ENCODE results near the gene CHD3. TPM values are rescaled to one million over a fixed set of nuclear protein-coding genes. Genes with fewer than 3 reads are reported as not detected.

Gene CHD3
- polyA plus RNA-seq, 1 of the 3 experiments (the other 2 are of a cell fraction): 56.2 TPM

GRCh38 chr17:7916385-7916682, 27.7 kb downstream of the CHD3 start:
- no peaks in the 10 kb centered on the region for H3K9me2 ChIP-seq
- peaks cover 14 to 18% of the 10 kb centered on the region in 2 experiments; a peak in 2 of 4 replicates for H3K4me1 ChIP-seq (ENCODE audit: control insufficient read depth in 1 of 2, insufficient read depth in 2 of 2, low read depth in 1 of 2, low read length in 1 of 2)
- no peaks in the 10 kb centered on the region for H3K79me2 ChIP-seq (ENCODE audit: insufficient read depth)
- WGBS (ENCODE audit: low lambda C conversion rate): 84% methylated on average over 13 of the region's 15 CpGs
- CTCF ChIA-PET: interaction anchor here (0.8 to 5.7 kb wide), 15 partner anchors 13 to 154 kb away, joined by 3 to 65 read pairs (median 5); partner anchors contain the start of genes ALOX15B, CNTROB, KCNAB3 and TRAPPC1
- H3K27ac ChIP-seq (ENCODE audit: low read depth in 2 of 2, low read length in 1 of 2): peak overlapping the region; percentile 39 to 90; a peak in 3 of 4 replicates
- no peaks in the 10 kb centered on the region for H4K20me1 ChIP-seq (ENCODE audit: insufficient read depth)
- DNase-seq: no peak
- no peaks in the 10 kb centered on the region for H3K27me3 ChIP-seq (ENCODE audit: insufficient read depth)
- H3K9ac ChIP-seq: peak overlapping the region; percentile 57; the same call in 1 of the 2 replicates
- H3K9me3 ChIP-seq: no peaks in the 10 kb centered on the region
- peak overlapping the region; percentile 55 to 57; a peak in 3 of 4 replicates for H3K4me3 ChIP-seq (ENCODE audit: low read depth in 2 of 2, low read length in 1 of 2)
- peak overlapping the region; percentile 76 for H3K4me2 ChIP-seq
- TF ChIP-seq CTCF (IDR thresholded peaks at IDR 0.05): no peak
- TF ChIP-seq FOXM1 (IDR thresholded peaks at IDR 0.05; ENCODE audit: low read depth): no peak
- no peak for TF ChIP-seq EZH2phosphoT487 (IDR thresholded peaks at IDR 0.05; ENCODE audit: borderline replicate concordance, low read depth)
- TF ChIP-seq, protein P1, sequence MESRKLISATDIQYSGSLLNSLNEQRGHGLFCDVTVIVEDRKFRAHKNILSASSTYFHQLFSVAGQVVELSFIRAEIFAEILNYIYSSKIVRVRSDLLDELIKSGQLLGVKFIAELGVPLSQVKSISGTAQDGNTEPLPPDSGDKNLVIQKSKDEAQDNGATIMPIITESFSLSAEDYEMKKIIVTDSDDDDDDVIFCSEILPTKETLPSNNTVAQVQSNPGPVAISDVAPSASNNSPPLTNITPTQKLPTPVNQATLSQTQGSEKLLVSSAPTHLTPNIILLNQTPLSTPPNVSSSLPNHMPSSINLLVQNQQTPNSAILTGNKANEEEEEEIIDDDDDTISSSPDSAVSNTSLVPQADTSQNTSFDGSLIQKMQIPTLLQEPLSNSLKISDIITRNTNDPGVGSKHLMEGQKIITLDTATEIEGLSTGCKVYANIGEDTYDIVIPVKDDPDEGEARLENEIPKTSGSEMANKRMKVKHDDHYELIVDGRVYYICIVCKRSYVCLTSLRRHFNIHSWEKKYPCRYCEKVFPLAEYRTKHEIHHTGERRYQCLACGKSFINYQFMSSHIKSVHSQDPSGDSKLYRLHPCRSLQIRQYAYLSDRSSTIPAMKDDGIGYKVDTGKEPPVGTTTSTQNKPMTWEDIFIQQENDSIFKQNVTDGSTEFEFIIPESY (IDR thresholded peaks at IDR 0.05; ENCODE audit: borderline replicate concordance, low read depth): no peak
- no peak for TF ChIP-seq IRF3 (IDR thresholded peaks at IDR 0.05; ENCODE audit: low read depth, low read length)
- TF ChIP-seq, protein P2, sequence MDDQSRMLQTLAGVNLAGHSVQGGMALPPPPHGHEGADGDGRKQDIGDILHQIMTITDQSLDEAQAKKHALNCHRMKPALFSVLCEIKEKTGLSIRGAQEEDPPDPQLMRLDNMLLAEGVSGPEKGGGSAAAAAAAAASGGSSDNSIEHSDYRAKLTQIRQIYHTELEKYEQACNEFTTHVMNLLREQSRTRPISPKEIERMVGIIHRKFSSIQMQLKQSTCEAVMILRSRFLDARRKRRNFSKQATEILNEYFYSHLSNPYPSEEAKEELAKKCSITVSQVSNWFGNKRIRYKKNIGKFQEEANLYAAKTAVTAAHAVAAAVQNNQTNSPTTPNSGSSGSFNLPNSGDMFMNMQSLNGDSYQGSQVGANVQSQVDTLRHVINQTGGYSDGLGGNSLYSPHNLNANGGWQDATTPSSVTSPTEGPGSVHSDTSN (IDR thresholded peaks at IDR 0.05): no peak
- TF ChIP-seq, protein P3, sequence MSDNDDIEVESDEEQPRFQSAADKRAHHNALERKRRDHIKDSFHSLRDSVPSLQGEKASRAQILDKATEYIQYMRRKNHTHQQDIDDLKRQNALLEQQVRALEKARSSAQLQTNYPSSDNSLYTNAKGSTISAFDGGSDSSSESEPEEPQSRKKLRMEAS (IDR thresholded peaks at IDR 0.05; ENCODE audit: low read depth): no peak
- TF ChIP-seq RFX5 (IDR thresholded peaks at IDR 0.05; ENCODE audit: low read length): no peak
- no peak for TF ChIP-seq TCF12 (IDR thresholded peaks at IDR 0.05)
- no peak for TF ChIP-seq USF2 (IDR thresholded peaks at IDR 0.05; ENCODE audit: borderline replicate concordance, low read depth, low read length)
- TF ChIP-seq RXRA (IDR thresholded peaks at IDR 0.05; ENCODE audit: borderline replicate concordance, low read depth): no peak
- TF ChIP-seq JUND (IDR thresholded peaks at IDR 0.05): no peak
- TF ChIP-seq GATA2 (CRISPR knock-in tag; IDR thresholded peaks at IDR 0.05): no peak
- no peak for TF ChIP-seq RCOR1 (IDR thresholded peaks at IDR 0.05; ENCODE audit: low read length)
- TF ChIP-seq NRF1 (IDR thresholded peaks at IDR 0.05; ENCODE audit: low read depth, low read length): no peak
- TF ChIP-seq RAD21 (IDR thresholded peaks at IDR 0.05; ENCODE audit: low read length): no peak
- no peak for TF ChIP-seq REST (IDR thresholded peaks at IDR 0.05; ENCODE audit: low read depth, low read length)
- no peak for TF ChIP-seq SMC3 (IDR thresholded peaks at IDR 0.05; ENCODE audit: low read depth, low read length)
- no peak for TF ChIP-seq MEF2A (IDR thresholded peaks at IDR 0.05; ENCODE audit: borderline replicate concordance, low read depth)
- peaks cover 40% of the 10 kb centered on the region for H3F3A ChIP-seq (replicated peaks; ENCODE audit: insufficient read depth)
- POLR2A ChIA-PET: interaction anchor here (0.7 to 1.9 kb wide), 8 partner anchors 10 to 140 kb away, joined by 3 to 8 read pairs (median 3); partner anchors contain the start of genes CNTROB, NAA38 and TRAPPC1
- peaks cover 3 to 10% of the 10 kb centered on the region in 2 experiments for H3K36me3 ChIP-seq (replicated peaks in 1 of 2; ENCODE audit: control insufficient read depth in 1 of 2, insufficient read depth in 2 of 2, low read length in 1 of 2)
- peak overlapping the region; percentile 81 for H2AFZ ChIP-seq (ENCODE audit: low read depth)

Data from SK-N-SH (cell line).